Measurements from ENCODE around the gene MED13L. TPM values are rescaled to one million over a fixed set of nuclear protein-coding genes. Genes with fewer than 3 reads are reported as not detected.

Gene MED13L
- total RNA-seq, 1 donor from 2014 or later, result 179 TPM

DNA sequence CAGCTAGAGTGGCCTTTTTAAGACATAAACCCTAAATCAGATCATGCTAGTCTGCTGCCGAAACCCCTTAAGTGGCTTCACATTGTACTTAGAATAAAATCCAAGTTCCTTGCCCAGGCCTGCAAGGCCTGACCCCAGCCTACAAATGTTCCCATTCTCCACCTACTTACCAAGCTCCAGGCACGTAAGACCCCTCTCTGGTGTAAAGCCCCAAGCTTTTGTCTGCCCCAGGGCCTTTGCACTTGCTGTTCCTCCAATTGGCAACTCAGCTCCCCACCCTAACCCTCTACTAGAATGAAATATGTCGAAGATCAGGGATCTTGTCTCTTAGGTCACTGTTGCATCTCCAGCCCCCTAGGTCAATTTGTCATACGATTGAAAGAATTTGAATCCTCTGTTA is 27.1 kb upstream of the MED13L start:
- Histone ChIP-seq H3K36me3 (ENCODE audit: control insufficient read depth in 3 of 3, insufficient read depth in 3 of 3, low read length in 3 of 3) (no peaks in the 10 kb centered on the region), H3K9ac (ENCODE audit: low read depth in 1 of 3, low read length in 3 of 3) (no peak overlapping the region), H3K27ac (ENCODE audit: low read depth, low read length) (no peak overlapping the region), H3K4me3 (ENCODE audit: low read length in 3 of 3) (no peak overlapping the region), H3K9me3 (ENCODE audit: control insufficient read depth in 3 of 3, low read length in 3 of 3) (no peaks in the 10 kb centered on the region), H3K4me1 (ENCODE audit: control insufficient read depth in 3 of 3, insufficient read depth in 3 of 3, low read length in 3 of 3) (peaks cover 3 to 9% (median 5%) of the 10 kb centered on the region in 3 donors), H3K27me3 (ENCODE audit: control insufficient read depth in 3 of 3, insufficient read depth in 3 of 3, low read length in 3 of 3) (no peaks in the 10 kb centered on the region)

- Histone ChIP-seq H3K27me3 (ENCODE audit: control insufficient read depth in 3 of 3, insufficient read depth in 3 of 3, low read length in 3 of 3) (no peaks in the 10 kb centered on the region), H3K27ac (ENCODE audit: low read depth, low read length) (no peak overlapping the region), H3K4me3 (ENCODE audit: low read length in 3 of 3) (no peak overlapping the region), H3K4me1 (ENCODE audit: control insufficient read depth in 3 of 3, insufficient read depth in 3 of 3, low read length in 3 of 3) (peaks cover 3 to 14% (median 10%) of the 10 kb centered on the region in 3 donors), H3K9me3 (ENCODE audit: control insufficient read depth in 3 of 3, low read length in 3 of 3) (no peaks in the 10 kb centered on the region), H3K9ac (ENCODE audit: low read depth in 1 of 3, low read length in 3 of 3) (no peak overlapping the region), H3K36me3 (ENCODE audit: control insufficient read depth in 3 of 3, insufficient read depth in 3 of 3, low read length in 3 of 3) (no peaks in the 10 kb centered on the region)
Measured at GRCh38 chr12:116303929-116304328, 26.4 kb upstream of the MED13L start.

DNA sequence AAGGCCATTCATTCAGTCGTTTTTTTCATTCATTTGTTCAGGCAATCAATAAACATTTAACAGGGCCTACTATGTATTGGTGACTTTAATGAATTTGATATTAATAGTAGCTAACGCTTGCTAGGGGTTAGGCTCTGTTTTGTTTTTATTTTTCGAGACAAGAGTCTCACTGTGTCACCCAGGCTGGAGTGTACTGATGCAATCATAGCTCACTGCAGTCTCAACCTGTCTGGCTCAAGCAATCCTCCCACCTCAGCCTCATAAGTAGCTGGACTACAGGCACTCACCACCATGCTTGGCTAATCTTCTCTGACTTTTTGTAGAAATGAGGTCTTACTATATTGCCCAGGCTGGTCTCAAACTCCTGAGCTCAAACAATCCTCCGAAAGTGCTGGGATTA is 25.6 kb upstream of the MED13L start:
- H3K4me1 ChIP-seq (ENCODE audit: control insufficient read depth in 3 of 3, insufficient read depth in 3 of 3, low read length in 3 of 3), result peaks cover 3 to 14% (median 10%) of the 10 kb centered on the region in 3 donors
- H3K27me3 ChIP-seq (ENCODE audit: control insufficient read depth in 3 of 3, insufficient read depth in 3 of 3, low read length in 3 of 3), result no peaks in the 10 kb centered on the region
- H3K9me3 ChIP-seq (ENCODE audit: control insufficient read depth in 3 of 3, low read length in 3 of 3), result no peaks in the 10 kb centered on the region
- no peak overlapping the region for H3K9ac ChIP-seq (ENCODE audit: low read depth in 1 of 3, low read length in 3 of 3)
- H3K27ac ChIP-seq (ENCODE audit: low read depth, low read length), result no peak overlapping the region
- H3K36me3 ChIP-seq (ENCODE audit: control insufficient read depth in 3 of 3, insufficient read depth in 3 of 3, low read length in 3 of 3), result no peaks in the 10 kb centered on the region
- H3K4me3 ChIP-seq (ENCODE audit: low read length in 3 of 3), result no peak overlapping the region

DNA sequence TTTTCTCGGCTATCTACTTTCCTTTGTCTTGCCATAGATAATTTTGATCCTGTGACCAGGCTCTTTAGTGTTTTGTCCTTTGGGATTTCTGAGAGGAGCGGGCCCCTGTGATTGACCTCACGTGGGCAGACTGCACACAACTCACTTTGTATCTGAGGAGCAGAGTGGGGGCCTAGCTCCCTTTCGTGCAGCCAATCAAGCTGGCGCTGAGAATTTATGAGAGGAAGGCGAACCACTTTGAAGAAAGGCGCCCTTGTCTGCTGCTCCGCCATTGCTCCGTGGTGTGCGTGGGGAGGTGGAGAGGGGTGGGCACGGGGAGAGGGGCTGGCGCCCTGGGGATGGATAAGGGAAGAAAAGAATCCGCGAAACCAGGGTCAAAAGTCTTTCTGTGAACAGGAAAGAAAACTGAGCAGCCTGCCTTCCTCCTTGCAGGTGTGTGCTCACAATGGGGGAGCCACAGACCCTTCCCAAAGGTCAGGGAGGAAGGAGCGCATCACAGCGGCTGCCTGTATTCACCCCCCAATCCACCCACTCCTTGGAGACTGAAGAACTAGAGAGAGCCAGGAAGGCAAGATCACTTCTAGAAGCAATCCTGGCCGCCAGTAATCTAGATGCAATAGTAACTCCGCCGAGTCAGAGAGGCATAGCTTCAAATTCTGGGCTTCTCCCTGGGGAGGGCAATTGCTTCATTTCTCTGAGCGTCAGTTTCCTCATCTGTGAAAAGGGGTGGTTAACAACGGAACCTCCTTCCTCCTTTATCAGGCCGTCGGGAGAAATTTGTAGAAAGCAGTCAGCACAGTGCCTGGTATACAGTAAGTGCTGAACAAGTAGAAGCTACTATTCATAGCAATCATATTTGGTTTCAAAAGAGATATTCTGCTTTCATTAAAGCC is 24.9 kb upstream of the MED13L start:
- H3K4me3 ChIP-seq (ENCODE audit: low read length in 3 of 3), result no peak overlapping the region
- H3K36me3 ChIP-seq (ENCODE audit: control insufficient read depth in 3 of 3, insufficient read depth in 3 of 3, low read length in 3 of 3), result no peaks in the 10 kb centered on the region
- no peaks in the 10 kb centered on the region for H3K27me3 ChIP-seq (ENCODE audit: control insufficient read depth in 3 of 3, insufficient read depth in 3 of 3, low read length in 3 of 3)
- no peak overlapping the region for H3K9ac ChIP-seq (ENCODE audit: low read depth in 1 of 3, low read length in 3 of 3)
- no peak overlapping the region for H3K27ac ChIP-seq (ENCODE audit: low read depth, low read length)
- peaks cover 3 to 14% (median 10%) of the 10 kb centered on the region in 3 donors for H3K4me1 ChIP-seq (ENCODE audit: control insufficient read depth in 3 of 3, insufficient read depth in 3 of 3, low read length in 3 of 3)
- H3K9me3 ChIP-seq (ENCODE audit: control insufficient read depth in 3 of 3, low read length in 3 of 3), result no peaks in the 10 kb centered on the region

DNA sequence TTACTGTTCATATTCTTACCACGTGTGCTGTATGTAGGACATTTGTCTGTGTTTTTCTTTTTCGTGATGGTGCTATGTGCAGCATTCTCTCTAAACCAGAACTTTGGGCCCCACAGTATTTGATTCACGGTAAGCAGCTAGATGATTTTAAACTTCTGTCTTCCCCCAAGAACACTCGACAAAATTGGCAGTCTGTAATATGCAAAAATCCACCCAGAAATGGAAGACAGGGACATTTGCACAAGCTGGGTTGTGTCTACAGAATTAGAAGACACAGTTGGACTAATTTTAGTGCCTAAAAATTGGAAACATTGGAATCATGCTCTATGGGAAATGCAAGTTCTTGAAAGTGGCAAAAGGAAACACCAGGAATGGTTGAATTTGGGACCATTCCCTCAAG is 24.1 kb upstream of the MED13L start:
- Histone ChIP-seq H3K4me1 (ENCODE audit: control insufficient read depth in 3 of 3, insufficient read depth in 3 of 3, low read length in 3 of 3) (peaks cover 3 to 14% (median 10%) of the 10 kb centered on the region in 3 donors), H3K27ac (ENCODE audit: low read depth, low read length) (no peak overlapping the region), H3K4me3 (ENCODE audit: low read length in 3 of 3) (no peak overlapping the region), H3K9me3 (ENCODE audit: control insufficient read depth in 3 of 3, low read length in 3 of 3) (no peaks in the 10 kb centered on the region), H3K27me3 (ENCODE audit: control insufficient read depth in 3 of 3, insufficient read depth in 3 of 3, low read length in 3 of 3) (no peaks in the 10 kb centered on the region), H3K9ac (ENCODE audit: low read depth in 1 of 3, low read length in 3 of 3) (no peak overlapping the region), H3K36me3 (ENCODE audit: control insufficient read depth in 3 of 3, insufficient read depth in 3 of 3, low read length in 3 of 3) (no peaks in the 10 kb centered on the region)

DNA sequence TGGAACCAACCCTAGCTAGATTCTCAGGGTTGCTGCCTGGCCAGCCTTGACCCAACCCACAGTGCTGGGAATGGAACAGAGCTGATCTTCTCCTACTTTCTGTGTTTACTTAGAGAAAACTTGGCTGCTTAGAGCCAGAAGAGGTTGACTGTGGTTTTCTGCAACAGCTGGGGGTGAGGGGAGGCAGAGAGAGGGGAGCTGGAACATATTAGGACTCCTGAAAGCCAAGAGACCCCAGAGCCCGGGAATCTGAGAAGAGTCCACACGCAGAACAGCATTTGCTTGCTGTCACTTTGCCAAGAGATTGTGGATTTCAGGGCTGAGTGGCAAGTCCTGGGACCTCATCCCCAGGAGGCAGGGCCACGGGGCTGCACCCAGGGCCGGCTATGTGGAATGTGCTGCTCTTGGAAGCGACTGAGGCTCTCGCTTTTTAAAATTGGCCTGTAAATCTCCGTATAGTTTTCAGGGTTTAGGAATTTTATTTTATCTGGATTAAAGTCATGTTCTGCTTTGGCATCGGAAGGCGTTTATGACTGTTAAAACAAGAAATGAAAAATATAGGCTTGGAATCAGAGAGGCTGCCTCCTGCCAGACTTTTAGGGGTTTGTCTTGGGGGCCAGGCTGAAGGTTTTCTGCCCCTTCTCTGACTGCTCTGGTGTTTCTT is 22.3 kb upstream of the MED13L start:
- Histone ChIP-seq H3K36me3 (ENCODE audit: control insufficient read depth in 3 of 3, insufficient read depth in 3 of 3, low read length in 3 of 3) (no peaks in the 10 kb centered on the region), H3K4me3 (ENCODE audit: low read length in 3 of 3) (no peak overlapping the region), H3K4me1 (ENCODE audit: control insufficient read depth in 3 of 3, insufficient read depth in 3 of 3, low read length in 3 of 3) (peaks cover 3 to 14% (median 10%) of the 10 kb centered on the region in 3 donors), H3K27me3 (ENCODE audit: control insufficient read depth in 3 of 3, insufficient read depth in 3 of 3, low read length in 3 of 3) (no peaks in the 10 kb centered on the region), H3K9ac (ENCODE audit: low read depth in 1 of 3, low read length in 3 of 3) (no peak overlapping the region), H3K27ac (ENCODE audit: low read depth, low read length) (peak overlapping the region; percentile 2), H3K9me3 (ENCODE audit: control insufficient read depth in 3 of 3, low read length in 3 of 3) (no peaks in the 10 kb centered on the region)

DNA sequence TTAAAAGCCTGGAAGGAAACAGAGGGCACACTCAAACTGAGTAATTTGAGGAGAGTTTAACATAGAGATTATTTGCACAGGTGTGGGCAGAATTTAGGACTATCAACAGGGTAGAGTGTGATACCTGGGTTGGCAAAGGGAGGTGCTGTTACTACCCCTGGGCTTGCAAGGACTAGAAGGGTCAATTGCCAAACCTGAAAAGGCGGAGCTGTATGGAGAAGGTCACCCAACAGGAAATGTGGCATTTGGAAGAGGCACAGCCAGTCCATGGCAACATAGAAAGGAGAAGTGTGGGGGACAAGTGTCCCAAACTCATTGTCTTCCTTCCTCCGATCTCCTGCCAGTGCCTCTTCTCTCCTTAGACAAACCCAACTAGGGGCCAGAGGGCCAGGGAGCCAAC is 21.6 kb upstream of the MED13L start:
- H3K27ac ChIP-seq (ENCODE audit: low read depth, low read length), result peak overlapping the region; percentile 2
- no peaks in the 10 kb centered on the region for H3K36me3 ChIP-seq (ENCODE audit: control insufficient read depth in 3 of 3, insufficient read depth in 3 of 3, low read length in 3 of 3)
- H3K9ac ChIP-seq (ENCODE audit: low read depth in 1 of 3, low read length in 3 of 3), result no peak overlapping the region
- H3K4me3 ChIP-seq (ENCODE audit: low read length in 3 of 3), result no peak overlapping the region
- peaks cover 3 to 14% (median 10%) of the 10 kb centered on the region in 3 donors for H3K4me1 ChIP-seq (ENCODE audit: control insufficient read depth in 3 of 3, insufficient read depth in 3 of 3, low read length in 3 of 3)
- no peaks in the 10 kb centered on the region for H3K9me3 ChIP-seq (ENCODE audit: control insufficient read depth in 3 of 3, low read length in 3 of 3)
- no peaks in the 10 kb centered on the region for H3K27me3 ChIP-seq (ENCODE audit: control insufficient read depth in 3 of 3, insufficient read depth in 3 of 3, low read length in 3 of 3)

- H3K9me3 ChIP-seq (ENCODE audit: control insufficient read depth in 3 of 3, low read length in 3 of 3), result no peaks in the 10 kb centered on the region
- no peaks in the 10 kb centered on the region for H3K36me3 ChIP-seq (ENCODE audit: control insufficient read depth in 3 of 3, insufficient read depth in 3 of 3, low read length in 3 of 3)
- no peaks in the 10 kb centered on the region for H3K27me3 ChIP-seq (ENCODE audit: control insufficient read depth in 3 of 3, insufficient read depth in 3 of 3, low read length in 3 of 3)
- H3K27ac ChIP-seq (ENCODE audit: low read depth, low read length), result no peak overlapping the region
- no peak overlapping the region for H3K9ac ChIP-seq (ENCODE audit: low read depth in 1 of 3, low read length in 3 of 3)
- no peak overlapping the region for H3K4me3 ChIP-seq (ENCODE audit: low read length in 3 of 3)
- H3K4me1 ChIP-seq (ENCODE audit: control insufficient read depth in 3 of 3, insufficient read depth in 3 of 3, low read length in 3 of 3), result peaks cover under 1 to 14% (median 8%) of the 10 kb centered on the region in 3 donors
Measured at GRCh38 chr12:116298578-116298977, 21.1 kb upstream of the MED13L start.

DNA sequence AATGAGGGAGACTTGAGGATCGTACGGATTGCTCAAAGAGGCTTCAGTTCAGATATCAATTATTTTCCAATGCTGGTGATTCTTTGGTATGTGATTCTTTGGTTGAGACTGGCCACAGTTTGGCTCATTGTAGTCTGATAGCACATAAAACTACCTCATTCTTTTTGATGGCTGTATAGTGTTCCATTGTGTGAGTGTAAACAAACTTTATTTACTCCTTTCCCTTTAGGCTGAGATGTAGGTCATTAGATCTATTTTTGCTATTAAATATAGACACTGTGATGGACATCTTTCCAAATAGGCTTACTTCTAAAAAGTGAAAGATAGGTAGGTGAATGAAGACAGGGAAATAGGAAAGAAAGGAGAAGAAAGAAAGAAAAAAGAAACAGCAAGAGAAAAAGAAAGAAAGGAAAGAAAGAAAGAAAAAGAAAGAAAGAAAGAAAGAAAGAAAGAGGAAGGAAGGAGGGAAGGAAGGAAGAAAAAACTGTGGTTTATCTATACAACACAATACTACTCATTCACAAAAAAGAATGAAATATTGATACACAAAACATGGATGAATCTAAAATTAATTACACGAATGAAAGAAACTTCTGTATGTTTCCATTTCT is 19.8 kb upstream of the MED13L start:
- H3K4me1 ChIP-seq (ENCODE audit: control insufficient read depth in 3 of 3, insufficient read depth in 3 of 3, low read length in 3 of 3), result peaks cover 0 to 14% (median 8%) of the 10 kb centered on the region in 3 donors
- no peak overlapping the region for H3K9ac ChIP-seq (ENCODE audit: low read depth in 1 of 3, low read length in 3 of 3)
- no peaks in the 10 kb centered on the region for H3K9me3 ChIP-seq (ENCODE audit: control insufficient read depth in 3 of 3, low read length in 3 of 3)
- H3K4me3 ChIP-seq (ENCODE audit: low read length in 3 of 3), result no peak overlapping the region
- H3K27ac ChIP-seq (ENCODE audit: low read depth, low read length), result no peak overlapping the region
- H3K36me3 ChIP-seq (ENCODE audit: control insufficient read depth in 3 of 3, insufficient read depth in 3 of 3, low read length in 3 of 3), result no peaks in the 10 kb centered on the region
- no peaks in the 10 kb centered on the region for H3K27me3 ChIP-seq (ENCODE audit: control insufficient read depth in 3 of 3, insufficient read depth in 3 of 3, low read length in 3 of 3)

All from skeletal muscle tissue (tissue), 4 donors.